GM21737 (cell line): ENCODE data around the gene NXPE2.

ENCODE experiments used
- ATAC-seq: cut with Tn5 transposase; IDR thresholded peaks from one replicate; pipeline ENCODE4 v1.9.1; 2021; ENCODE audit warnings: mild to moderate bottlenecking, moderate library complexity; ENCODE audit not compliant: unreplicated experiment

NXPE2 gene

DNA sequence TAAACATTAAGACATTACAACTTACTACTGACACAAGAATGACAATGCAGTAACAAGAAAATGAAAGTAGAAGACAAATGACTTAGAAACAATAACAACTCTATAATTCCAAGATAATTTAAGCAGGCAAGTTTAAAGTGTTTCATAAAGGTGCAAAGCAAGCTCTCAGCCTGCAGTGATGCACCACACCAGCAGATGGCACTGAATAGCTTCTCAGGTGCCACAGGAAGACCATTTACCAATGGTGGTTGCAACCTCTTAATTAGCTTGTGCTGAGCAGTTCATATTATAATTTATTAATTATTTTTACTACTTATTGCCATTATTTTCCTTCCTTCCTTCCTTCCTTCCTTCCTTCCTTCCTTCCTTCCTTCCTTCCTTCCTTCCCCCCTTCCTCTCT, 60.6 kb downstream of the NXPE2 start:
- ATAC-seq, result no peak

DNA sequence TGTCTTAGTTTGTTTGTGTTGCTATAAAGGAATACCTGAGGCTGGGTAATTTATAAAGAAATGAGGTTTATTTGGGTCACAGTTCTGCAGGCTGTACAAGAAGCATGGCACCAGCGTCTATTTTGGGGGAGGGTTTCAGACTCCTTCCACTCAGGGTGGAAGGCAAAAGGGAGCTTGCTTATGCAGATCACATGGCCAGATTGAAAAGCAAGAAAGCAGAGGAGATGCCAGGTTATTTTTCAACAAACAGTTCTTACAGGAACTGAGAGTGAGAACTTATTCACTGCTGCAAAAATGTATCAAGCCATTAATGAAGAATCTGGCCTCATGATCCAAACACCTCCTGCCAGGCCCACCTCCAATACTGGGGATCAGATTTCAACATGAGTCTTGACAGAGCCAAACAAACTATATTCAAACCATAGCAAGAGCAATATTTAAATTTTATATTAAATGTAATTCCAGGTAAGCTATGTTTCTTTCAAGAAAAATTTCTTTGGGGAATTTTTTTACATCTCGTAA, 66.9 kb downstream of the NXPE2 start:
- no peak for ATAC-seq

DNA sequence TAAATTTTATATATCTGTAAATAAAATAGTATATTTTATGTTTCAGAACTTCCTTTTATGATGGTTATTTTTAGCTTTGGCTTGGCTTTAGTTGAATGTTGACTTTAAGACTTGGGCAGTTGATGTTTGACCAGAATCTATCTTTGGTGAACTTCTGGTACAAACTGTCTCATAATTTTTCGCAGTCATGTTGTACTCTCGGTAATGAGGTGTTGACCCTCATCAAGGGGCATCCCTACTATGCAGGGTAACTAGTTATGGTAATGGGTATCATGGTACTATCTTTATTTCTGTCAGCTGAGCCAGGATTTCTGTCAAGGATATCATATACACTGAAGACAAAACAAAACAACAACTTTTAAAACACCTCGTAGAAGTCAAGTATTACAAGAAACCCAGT, 67.7 kb downstream of the NXPE2 start:
- ATAC-seq, result no peak
